ENCODE measurements around the gene IPPK. TPM values are rescaled to one million over a fixed set of nuclear protein-coding genes. Genes with fewer than 3 reads are reported as not detected.
A peak's percentile ranks its signal among the peaks of the same experiment; 100 is the strongest.

IPPK gene, protein sequence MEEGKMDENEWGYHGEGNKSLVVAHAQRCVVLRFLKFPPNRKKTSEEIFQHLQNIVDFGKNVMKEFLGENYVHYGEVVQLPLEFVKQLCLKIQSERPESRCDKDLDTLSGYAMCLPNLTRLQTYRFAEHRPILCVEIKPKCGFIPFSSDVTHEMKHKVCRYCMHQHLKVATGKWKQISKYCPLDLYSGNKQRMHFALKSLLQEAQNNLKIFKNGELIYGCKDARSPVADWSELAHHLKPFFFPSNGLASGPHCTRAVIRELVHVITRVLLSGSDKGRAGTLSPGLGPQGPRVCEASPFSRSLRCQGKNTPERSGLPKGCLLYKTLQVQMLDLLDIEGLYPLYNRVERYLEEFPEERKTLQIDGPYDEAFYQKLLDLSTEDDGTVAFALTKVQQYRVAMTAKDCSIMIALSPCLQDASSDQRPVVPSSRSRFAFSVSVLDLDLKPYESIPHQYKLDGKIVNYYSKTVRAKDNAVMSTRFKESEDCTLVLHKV
- 5.2 TPM for polyA plus RNA-seq

DNA sequence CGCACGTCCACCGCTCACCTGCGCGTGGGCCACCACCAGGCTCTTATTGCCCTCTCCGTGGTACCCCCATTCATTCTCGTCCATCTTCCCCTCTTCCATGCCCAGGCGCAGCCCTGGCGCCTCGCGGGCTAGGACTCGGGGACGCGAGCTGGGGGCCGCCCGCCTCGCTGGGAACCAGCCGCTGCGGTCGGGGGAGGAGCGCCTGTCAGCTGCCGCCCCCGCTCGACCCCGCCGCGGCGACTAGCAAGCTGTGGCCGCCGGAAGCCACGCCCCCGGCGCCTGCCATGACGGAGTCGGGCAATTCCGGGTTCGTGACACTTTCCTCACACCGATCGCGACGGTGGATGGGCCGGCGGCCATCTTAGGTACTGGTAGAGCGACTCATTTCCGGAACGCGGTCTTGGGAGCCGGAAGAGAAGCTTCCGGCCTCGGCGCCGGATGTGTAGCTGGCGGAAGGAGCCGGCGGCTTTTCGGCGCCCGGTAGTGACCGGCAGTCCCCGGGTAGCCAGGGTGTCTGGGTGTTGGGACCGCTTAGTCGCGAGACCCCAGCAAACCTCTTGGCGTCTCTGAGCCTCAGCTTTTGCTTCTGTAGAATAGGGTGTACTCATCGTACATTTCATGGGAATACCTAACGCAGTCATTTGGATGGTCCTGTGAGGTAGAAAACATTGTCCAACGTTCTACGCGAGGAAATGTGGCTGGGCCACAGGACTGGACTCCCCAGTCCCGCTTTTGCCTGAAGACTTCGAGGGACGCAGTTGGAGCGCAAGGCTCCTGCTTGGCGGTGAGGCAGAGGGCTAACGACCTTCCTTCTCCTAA is at the start of gene IPPK:
IPPK (minus strand) TSS at position 242 of the 819 bp plus-strand sequence; CDS start at position 99, 143 bp downstream.
- Mint-ChIP-seq H3K27me3 (no peaks in the 10 kb centered on the region), H3K4me3 (peak within 1 kb of the TSS; percentile 92 to 97 (median 96)), H3K4me1 (peaks cover 5 to 28% (median 17%) of the 10 kb centered on the region in 3 donors), H3K27ac (peak within 1 kb of the TSS; percentile 94 to 97 (median 96)), H3K36me3 (peaks cover 6% of the 10 kb centered on the region), H3K9me3 (no peaks in the 10 kb centered on the region)

DNA sequence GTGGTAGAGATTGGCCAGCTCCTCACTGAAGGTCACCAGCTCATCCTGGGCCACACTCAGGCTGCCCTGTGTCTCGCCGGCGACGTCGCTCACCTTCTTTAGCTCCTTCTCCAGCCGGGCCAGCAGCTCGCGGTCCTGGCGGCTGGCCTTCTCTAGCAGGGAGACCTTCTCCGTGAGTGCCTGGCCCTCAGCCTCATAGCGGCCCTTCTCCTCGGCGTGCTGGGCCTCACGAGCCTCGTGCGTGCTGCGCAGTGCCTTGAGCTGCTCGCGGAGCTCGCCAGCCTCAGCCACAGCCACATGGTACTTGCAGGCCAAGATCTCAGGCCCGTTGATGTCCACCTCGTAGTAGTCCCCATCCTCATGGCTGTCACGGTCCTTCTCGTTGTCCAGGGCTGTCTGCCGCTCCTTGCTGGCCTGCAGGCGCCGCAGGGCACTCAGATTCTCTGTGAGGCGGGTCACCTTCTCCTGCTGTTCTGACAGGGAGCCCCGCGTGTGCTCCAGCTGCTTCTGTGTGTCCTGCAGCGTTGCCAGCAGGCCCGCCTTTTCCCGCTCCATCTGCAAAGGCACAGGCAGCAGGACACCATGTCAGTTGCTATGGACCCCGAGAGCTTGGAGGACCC is 49.2 kb upstream of the IPPK start:
- Mint-ChIP-seq H3K4me3 (peak overlapping the region in 1 of 4 donors; percentile 58), H3K27me3 (no peaks in the 10 kb centered on the region), H3K36me3 (peaks cover 2% of the 10 kb centered on the region), H3K27ac (peak overlapping the region in 2 of 3 donors; percentile 31 to 36), H3K9me3 (no peaks in the 10 kb centered on the region), H3K4me1 (peaks cover 28 to 51% (median 45%) of the 10 kb centered on the region in 3 donors)

DNA sequence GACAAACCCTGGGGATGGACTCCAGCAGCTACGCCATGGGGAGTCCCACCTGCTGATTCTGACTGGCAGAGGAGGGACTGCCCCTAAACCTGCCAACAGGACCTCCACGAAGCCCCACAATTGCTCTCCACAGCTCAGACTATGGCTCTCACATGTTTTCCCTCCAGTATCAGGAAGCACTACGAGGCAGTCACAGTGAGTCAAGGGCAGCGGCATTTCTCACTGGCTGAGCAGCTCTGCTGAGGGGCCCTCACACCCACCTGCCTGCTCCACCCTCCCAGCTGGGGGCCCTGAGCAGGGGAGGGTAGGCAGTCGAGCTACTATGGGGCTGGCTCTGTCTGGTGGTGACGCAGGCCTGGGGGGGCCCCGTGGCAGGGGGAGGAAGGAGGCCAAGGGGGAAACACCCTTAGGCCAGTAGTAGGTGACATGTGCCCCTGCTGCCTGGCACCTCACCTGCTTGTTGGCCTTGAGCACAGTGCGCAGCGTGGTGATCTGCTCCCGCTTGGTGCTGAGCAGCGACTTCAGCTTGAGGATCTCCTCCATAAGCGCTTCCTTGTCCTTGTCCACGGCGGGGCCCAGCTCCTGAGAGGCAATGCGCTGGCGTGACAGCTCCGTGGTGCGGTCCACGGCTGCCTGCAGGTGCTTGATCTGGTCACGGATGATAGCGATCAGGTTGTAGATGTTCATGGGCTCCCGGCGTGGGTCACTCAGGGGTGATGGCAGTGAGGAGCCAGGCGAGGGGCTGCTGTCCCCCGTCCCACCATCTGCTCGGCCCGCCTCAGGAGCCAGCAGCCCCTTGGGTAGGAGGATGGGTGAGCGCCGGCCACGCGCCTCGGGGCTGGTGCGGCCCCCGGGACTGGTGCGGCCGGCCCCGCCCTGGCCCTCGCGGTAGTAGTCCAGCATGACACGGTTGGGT is 48.4 kb upstream of the IPPK start:
- Mint-ChIP-seq H3K27ac (no peak overlapping the region), H3K4me1 (peaks cover 23 to 46% (median 41%) of the 10 kb centered on the region in 3 donors), H3K27me3 (no peaks in the 10 kb centered on the region), H3K36me3 (peaks cover 2% of the 10 kb centered on the region), H3K4me3 (no peak overlapping the region), H3K9me3 (no peaks in the 10 kb centered on the region)

DNA sequence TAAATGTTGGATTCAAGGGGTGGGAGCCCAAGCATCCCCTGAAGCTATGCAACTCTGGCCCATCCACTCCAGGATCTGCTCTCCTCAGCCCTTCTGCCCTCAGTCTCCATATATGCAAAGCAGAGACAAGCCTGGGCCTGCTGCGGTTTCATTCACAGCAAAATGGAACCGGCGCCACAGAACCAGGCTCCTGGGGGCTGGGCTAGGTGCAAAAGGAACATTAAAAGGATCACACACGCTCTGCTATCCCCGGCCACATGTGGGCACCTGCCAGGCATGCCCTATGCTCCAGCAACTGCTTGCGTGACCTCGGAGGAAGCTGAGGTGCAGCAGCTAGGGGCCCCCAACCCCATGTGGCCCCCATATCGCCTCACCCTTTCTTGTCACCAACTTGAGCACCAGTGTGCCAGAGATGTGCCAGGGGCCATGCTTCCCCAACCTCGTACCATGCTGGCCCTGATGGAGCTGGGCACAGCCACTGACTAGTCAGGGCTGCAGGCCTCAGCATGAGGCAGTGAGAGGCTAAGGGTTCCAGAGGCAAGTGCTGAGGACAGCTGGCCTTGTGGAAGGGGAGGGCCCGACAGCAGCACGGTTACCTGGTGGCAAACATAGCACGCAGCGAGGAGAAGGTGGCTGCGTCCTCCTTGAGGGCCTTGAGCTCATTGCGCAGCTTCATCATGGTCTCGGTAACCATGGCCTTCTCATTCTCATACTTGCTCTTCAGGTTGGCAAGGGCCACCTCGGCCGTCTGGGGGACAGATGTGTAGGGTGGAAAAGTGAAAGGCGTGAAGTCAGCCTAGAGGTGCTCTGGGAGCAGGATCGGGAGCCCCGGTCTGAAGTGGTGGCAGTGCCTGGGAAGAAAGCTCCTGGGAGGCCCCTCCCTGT is 47.5 kb upstream of the IPPK start:
- H3K27ac Mint-ChIP-seq: peak overlapping the region in 2 of 3 donors; percentile 10 to 88
- peaks cover 20 to 43% (median 34%) of the 10 kb centered on the region in 3 donors for H3K4me1 Mint-ChIP-seq
- no peaks in the 10 kb centered on the region for H3K9me3 Mint-ChIP-seq
- peak overlapping the region in 1 of 4 donors; percentile 49 for H3K4me3 Mint-ChIP-seq
- H3K36me3 Mint-ChIP-seq: peaks cover 2% of the 10 kb centered on the region
- no peaks in the 10 kb centered on the region for H3K27me3 Mint-ChIP-seq

DNA sequence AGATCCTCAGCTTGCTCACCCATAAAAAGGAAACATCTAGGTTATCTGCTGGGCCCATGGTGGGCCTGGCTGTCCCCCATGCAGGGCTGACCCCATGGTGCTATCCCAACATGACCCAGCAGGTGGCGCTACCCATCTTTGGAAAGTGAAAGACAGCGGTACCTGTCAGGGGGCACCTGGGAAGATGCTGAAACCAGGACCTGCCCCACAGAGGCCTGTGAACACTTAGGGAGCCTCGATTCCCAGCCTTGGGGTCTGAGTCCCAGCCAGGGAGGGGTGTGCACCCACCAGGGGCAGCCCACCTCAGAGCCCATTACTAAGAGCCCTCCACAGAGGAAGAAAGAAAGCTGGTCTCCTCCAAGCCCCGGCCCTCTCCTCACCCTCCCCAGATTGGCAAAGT is 46.6 kb upstream of the IPPK start:
- H3K9me3 Mint-ChIP-seq: no peaks in the 10 kb centered on the region

DNA sequence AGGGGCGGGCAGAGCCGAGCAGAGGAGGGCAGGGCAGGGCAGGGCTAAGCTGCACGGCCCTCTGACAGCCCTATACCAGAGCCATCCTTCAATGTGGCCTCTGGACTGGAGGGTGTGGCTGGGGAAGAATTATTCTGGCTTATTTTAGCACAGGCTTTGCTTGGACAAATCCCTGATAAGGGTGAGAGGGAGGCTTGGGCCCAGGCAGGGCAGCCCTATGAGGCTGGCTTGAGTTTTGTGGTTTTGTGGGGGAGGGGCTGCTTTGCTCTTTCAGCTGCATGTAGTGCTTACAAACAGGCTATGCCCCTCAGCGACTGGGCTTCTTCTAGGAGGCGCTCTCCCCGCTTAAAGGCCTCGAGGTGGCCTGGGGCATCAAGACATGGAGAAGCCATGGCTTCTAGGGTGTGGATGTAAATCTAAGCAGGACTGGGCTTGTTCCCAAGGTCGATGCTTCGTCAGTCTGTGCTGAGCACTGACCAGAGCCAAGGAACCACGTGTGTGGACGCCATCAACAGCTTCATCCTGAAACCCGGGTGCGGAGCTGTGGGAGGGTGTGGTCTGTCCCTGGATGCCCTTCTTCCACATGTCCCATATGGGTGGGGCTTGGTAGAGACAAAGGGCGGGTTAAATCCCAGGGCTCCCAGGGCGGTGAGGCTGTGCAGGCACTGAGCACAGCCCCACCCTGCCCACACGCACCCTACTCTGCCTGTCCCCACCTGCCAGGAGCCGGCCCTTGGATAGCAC is 45.7 kb upstream of the IPPK start:
- H3K9me3 Mint-ChIP-seq: no peaks in the 10 kb centered on the region
- no peaks in the 10 kb centered on the region for H3K27me3 Mint-ChIP-seq
- peaks cover 4% of the 10 kb centered on the region for H3K36me3 Mint-ChIP-seq
- H3K27ac Mint-ChIP-seq: no peak overlapping the region
- H3K4me1 Mint-ChIP-seq: peaks cover 18 to 37% (median 28%) of the 10 kb centered on the region in 3 donors
- H3K4me3 Mint-ChIP-seq: no peak overlapping the region

More for the DNA sequence above, 46.6 kb upstream of the IPPK start:
- H3K27me3 Mint-ChIP-seq: no peaks in the 10 kb centered on the region
- H3K4me3 Mint-ChIP-seq: peak overlapping the region in 2 of 4 donors; percentile 75 to 82
- H3K27ac Mint-ChIP-seq: peak overlapping the region; percentile 45 to 88 (median 47)
- H3K36me3 Mint-ChIP-seq: peaks cover 5% of the 10 kb centered on the region
- H3K4me1 Mint-ChIP-seq: peaks cover 26 to 42% (median 33%) of the 10 kb centered on the region in 3 donors

GRCh38 chr9:92714787-92715487 is 45.0 kb upstream of the IPPK start:
- H3K4me1 Mint-ChIP-seq: peaks cover 16 to 31% (median 23%) of the 10 kb centered on the region in 3 donors
- peaks cover 4% of the 10 kb centered on the region for H3K36me3 Mint-ChIP-seq
- H3K9me3 Mint-ChIP-seq: no peaks in the 10 kb centered on the region
- no peak overlapping the region for H3K27ac Mint-ChIP-seq
- no peak overlapping the region for H3K4me3 Mint-ChIP-seq
- H3K27me3 Mint-ChIP-seq: no peaks in the 10 kb centered on the region

DNA sequence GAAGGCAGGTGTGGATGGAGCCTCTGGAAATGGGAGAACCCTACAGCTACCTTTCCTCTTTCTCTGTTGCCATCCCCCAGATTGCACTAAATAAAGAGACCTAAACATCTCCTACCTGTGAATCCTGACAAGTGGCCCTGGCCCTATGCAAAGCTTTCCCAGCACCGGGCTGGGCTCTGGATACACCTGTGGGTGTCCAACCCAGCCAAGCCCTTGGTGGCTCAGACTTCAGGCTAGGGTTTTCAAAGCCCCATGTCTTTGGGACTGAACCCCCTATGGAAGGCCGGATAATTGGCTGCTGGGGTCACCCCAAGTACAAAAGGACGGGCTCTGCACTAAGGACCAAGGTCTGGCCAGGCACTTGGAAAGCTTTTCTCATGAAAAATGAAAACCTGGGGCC is 44.1 kb upstream of the IPPK start:
- Mint-ChIP-seq H3K4me1 (peaks cover 16 to 31% (median 21%) of the 10 kb centered on the region in 3 donors), H3K9me3 (no peaks in the 10 kb centered on the region), H3K27me3 (no peaks in the 10 kb centered on the region), H3K4me3 (peak overlapping the region in 1 of 4 donors; percentile 1), H3K36me3 (peaks cover 6% of the 10 kb centered on the region), H3K27ac (no peak overlapping the region)

DNA sequence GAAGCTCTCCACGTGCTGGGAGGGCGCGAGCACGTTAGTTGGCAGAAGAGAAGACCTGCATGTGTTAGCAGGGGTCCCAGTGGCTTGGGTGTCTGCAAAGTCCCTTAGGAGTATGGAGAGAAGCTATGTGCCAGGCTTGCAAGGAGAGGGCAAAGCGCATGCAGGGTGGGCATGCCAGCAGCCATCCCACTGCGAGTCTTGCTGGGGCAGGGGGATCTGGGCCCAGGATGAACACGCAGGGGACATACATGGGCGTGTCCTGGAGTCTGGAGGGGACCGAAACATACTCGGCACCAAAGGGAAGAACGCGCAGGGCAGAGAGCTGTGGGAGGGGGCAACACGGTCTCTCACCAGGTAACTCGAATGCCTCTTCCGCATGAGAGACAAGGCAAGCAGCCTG is 43.6 kb upstream of the IPPK start:
- H3K9me3 Mint-ChIP-seq: no peaks in the 10 kb centered on the region
- H3K27ac Mint-ChIP-seq: peak overlapping the region in 1 of 3 donors; percentile 63
- peaks cover 6% of the 10 kb centered on the region for H3K36me3 Mint-ChIP-seq
- no peaks in the 10 kb centered on the region for H3K27me3 Mint-ChIP-seq
- H3K4me3 Mint-ChIP-seq: peak overlapping the region in 1 of 4 donors; percentile 8
- H3K4me1 Mint-ChIP-seq: peaks cover 16 to 31% (median 21%) of the 10 kb centered on the region in 3 donors

GRCh38 chr9:92712767-92713166 is 42.8 kb upstream of the IPPK start:
- no peak overlapping the region for H3K27ac Mint-ChIP-seq
- no peaks in the 10 kb centered on the region for H3K27me3 Mint-ChIP-seq
- H3K9me3 Mint-ChIP-seq: no peaks in the 10 kb centered on the region
- H3K4me3 Mint-ChIP-seq: no peak overlapping the region
- H3K36me3 Mint-ChIP-seq: peaks cover 9% of the 10 kb centered on the region
- H3K4me1 Mint-ChIP-seq: peaks cover 16 to 31% (median 20%) of the 10 kb centered on the region in 3 donors

DNA sequence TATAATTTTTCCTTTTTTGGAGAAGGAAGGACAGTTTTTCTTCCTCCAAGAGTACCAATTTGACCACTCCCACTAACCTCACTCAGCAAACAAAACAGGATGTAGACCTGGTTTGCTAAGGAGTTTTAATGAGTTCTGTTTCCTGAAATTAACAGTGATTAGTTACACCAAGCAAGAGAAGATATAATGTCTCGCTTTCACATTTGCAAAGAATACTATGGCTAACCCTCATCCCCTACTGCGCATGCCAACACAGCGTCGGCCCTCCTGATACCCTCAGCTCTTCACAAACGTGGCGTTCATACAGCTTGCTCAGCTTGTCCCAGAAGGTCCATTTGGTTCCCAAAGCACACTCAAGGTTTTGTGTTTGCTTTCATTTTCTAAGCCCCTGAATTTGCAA is 41.9 kb upstream of the IPPK start:
- H3K4me3 Mint-ChIP-seq: peak overlapping the region in 3 of 4 donors; percentile 66 to 97 (median 89)
- no peaks in the 10 kb centered on the region for H3K27me3 Mint-ChIP-seq
- peaks cover 13 to 24% (median 15%) of the 10 kb centered on the region in 3 donors for H3K4me1 Mint-ChIP-seq
- H3K27ac Mint-ChIP-seq: peak overlapping the region in 2 of 3 donors; percentile 47 to 92
- peaks cover 9% of the 10 kb centered on the region for H3K36me3 Mint-ChIP-seq
- H3K9me3 Mint-ChIP-seq: no peaks in the 10 kb centered on the region

GRCh38 chr9:92711146-92711545 is 41.2 kb upstream of the IPPK start:
- Mint-ChIP-seq H3K36me3 (peaks cover 9% of the 10 kb centered on the region), H3K9me3 (no peaks in the 10 kb centered on the region), H3K27me3 (no peaks in the 10 kb centered on the region), H3K4me3 (no peak overlapping the region), H3K27ac (peak overlapping the region in 1 of 3 donors; percentile 47), H3K4me1 (peaks cover 6 to 18% (median 10%) of the 10 kb centered on the region in 3 donors)

All from IgD-negative memory B cell (primary cell).